ENCODE data around the gene ZNF415.
"Not testable (repeated sequence)": the region's sequence is repeated elsewhere in the genome, so short reads cannot be mapped to it uniquely, and the experiment has no call there.

The ZNF415 gene

DNA sequence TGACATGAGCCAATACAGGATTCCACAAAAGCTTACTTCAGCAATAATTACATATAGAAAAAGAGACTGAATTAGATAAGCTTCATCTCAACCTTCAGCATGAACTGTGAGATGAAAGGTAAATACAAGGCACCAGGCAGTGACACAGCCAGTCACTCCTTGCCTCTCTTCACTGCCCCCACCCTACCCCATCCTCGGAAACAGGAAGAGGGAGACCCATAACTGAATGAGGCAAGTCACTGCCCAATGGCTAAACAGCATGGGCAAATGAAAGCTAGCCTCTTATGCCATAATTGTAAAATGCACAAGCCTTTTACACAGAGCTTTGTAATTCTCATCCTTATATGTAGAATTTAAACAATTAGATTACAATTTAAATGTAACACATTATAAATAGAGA is 31.2 kb downstream of the ZNF415 start:
- H3K27me3 ChIP-seq (ENCODE audit: control insufficient read depth, insufficient read depth, low read length), result peaks cover 3% of the 10 kb centered on the region
- no peaks in the 10 kb centered on the region for H3K9me3 ChIP-seq (ENCODE audit: control insufficient read depth, low read depth, low read length)
- no peaks in the 10 kb centered on the region for H3K4me1 ChIP-seq (ENCODE audit: control insufficient read depth, low read depth, low read length)
- no peaks in the 10 kb centered on the region for H3K36me3 ChIP-seq (ENCODE audit: control insufficient read depth, low read depth, low read length)
- H3K4me3 ChIP-seq (ENCODE audit: low read length), result no peak overlapping the region
- no peak overlapping the region for H3K9ac ChIP-seq (ENCODE audit: low read length)
- no peak overlapping the region for H3K27ac ChIP-seq (ENCODE audit: low read length)

GRCh38 chr19:53098570-53098969 is 34.1 kb downstream of the ZNF415 start:
- not testable (repeated sequence) for H3K4me1 ChIP-seq (ENCODE audit: control insufficient read depth, low read depth, low read length); H3K4me3 ChIP-seq (ENCODE audit: low read length); H3K27me3 ChIP-seq (ENCODE audit: control insufficient read depth, insufficient read depth, low read length); H3K27ac ChIP-seq (ENCODE audit: low read length); H3K36me3 ChIP-seq (ENCODE audit: control insufficient read depth, low read depth, low read length); H3K9me3 ChIP-seq (ENCODE audit: control insufficient read depth, low read depth, low read length); H3K9ac ChIP-seq (ENCODE audit: low read length)

DNA sequence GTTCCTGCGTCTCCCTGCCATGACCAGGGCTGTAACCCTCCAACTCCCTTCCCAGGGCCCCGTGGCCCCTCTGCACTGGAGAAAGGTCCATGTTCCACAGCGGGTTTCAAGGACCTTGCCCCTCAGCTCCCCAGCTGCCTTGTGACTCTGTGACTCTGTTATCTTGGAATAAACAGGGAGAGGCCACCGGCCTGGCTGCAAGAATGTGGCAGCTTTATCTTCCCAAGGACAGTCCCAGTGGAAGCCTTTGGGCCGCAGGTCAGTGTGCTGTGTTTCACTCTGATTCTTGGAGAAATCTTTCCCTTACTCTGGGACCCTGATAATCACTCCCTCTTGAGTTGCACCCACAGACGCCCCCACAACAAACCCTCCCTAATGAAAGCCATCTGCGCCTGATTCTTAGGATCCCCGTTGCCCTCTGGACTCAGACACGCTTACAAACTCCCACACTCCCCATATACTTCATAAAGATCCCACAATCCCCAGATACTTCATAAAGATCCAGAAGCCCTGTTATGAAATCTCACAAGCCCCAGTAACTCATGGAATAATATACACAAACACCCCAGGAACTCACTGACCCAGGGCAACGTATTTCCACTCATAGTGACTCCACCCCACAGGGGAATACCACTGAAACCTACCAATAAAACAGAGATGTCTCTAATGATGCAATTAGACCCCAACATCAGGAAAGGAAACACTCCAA is 35.6 kb downstream of the ZNF415 start:
- not testable (repeated sequence) for H3K4me1 ChIP-seq (ENCODE audit: control insufficient read depth, low read depth, low read length); H3K27ac ChIP-seq (ENCODE audit: low read length); H3K36me3 ChIP-seq (ENCODE audit: control insufficient read depth, low read depth, low read length); H3K9ac ChIP-seq (ENCODE audit: low read length); H3K4me3 ChIP-seq (ENCODE audit: low read length); H3K27me3 ChIP-seq (ENCODE audit: control insufficient read depth, insufficient read depth, low read length); H3K9me3 ChIP-seq (ENCODE audit: control insufficient read depth, low read depth, low read length)

- not testable (repeated sequence) for H3K36me3 ChIP-seq (ENCODE audit: control insufficient read depth, low read depth, low read length); H3K9ac ChIP-seq (ENCODE audit: low read length); H3K4me3 ChIP-seq (ENCODE audit: low read length); H3K27me3 ChIP-seq (ENCODE audit: control insufficient read depth, insufficient read depth, low read length); H3K9me3 ChIP-seq (ENCODE audit: control insufficient read depth, low read depth, low read length); H3K4me1 ChIP-seq (ENCODE audit: control insufficient read depth, low read depth, low read length); H3K27ac ChIP-seq (ENCODE audit: low read length)
Observed at GRCh38 chr19:53096579-53096978, 36.1 kb downstream of the ZNF415 start.

DNA sequence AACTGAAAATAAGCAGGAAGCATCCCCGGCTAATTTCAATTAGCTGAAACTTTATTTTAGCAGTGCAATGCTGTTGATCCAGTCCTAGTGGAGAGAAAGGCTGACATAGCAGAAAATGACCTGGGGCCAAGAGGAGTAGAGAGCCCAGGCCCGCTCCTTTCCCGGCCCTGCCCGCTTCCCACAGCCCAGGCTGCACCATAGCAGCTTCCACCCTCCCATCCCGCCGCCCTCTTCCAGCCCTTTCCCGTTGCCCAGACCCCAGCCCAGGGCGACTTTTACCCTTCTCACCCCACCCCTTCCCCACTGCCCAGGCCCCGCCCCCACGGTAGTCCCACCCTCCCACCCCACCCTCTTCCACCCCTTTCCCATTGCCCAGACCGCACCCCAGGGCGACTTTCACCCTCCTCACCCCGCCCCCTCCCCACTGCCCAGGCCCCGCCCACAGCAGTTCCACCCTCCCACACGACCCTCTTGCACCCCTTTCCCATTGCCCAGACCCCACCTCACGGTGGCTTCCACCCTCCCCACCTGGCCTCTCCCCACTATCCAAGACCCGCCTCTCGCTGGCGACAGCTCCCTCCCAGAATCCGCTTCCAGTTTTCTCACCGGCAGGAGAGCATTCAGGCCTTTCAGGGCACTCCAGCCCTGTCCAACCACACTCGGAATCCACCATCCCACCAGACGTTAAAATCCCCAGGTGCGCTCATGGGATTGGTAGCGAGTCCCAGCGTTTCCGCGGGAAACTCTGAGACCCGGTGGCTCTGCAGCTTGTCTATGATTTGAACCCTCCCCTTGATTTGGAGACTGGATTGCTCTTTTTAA is 37.7 kb downstream of the ZNF415 start:
- Histone ChIP-seq H3K4me3 (ENCODE audit: low read length) (peak overlapping the region; percentile 42), H3K4me1 (ENCODE audit: control insufficient read depth, low read depth, low read length) (peaks cover 11% of the 10 kb centered on the region), H3K27ac (ENCODE audit: low read length) (no peak overlapping the region), H3K9ac (ENCODE audit: low read length) (peak overlapping the region; percentile 55), H3K36me3 (ENCODE audit: control insufficient read depth, low read depth, low read length) (no peaks in the 10 kb centered on the region), H3K27me3 (ENCODE audit: control insufficient read depth, insufficient read depth, low read length) (no peaks in the 10 kb centered on the region), H3K9me3 (ENCODE audit: control insufficient read depth, low read depth, low read length) (no peaks in the 10 kb centered on the region)

DNA sequence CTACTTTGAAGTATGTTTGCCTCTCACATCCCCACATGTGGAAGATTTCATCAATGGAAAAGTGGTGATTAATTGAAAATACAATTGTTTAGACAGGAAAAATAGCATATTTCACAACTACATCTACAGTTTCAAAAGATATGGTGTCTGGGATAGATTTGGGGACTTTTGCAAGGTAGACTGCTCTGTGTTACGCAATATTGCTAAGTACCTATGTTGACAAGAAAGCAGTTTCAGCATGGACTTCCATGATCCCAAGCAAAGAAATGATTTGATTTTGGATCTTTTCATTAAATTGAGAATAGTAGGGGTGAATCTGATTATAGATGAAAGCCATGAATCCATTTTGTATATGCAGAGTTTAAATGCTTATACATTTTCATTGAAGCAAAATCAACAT is 40.0 kb downstream of the ZNF415 start:
- peaks cover 4% of the 10 kb centered on the region for H3K36me3 ChIP-seq (ENCODE audit: control insufficient read depth, low read depth, low read length)

DNA sequence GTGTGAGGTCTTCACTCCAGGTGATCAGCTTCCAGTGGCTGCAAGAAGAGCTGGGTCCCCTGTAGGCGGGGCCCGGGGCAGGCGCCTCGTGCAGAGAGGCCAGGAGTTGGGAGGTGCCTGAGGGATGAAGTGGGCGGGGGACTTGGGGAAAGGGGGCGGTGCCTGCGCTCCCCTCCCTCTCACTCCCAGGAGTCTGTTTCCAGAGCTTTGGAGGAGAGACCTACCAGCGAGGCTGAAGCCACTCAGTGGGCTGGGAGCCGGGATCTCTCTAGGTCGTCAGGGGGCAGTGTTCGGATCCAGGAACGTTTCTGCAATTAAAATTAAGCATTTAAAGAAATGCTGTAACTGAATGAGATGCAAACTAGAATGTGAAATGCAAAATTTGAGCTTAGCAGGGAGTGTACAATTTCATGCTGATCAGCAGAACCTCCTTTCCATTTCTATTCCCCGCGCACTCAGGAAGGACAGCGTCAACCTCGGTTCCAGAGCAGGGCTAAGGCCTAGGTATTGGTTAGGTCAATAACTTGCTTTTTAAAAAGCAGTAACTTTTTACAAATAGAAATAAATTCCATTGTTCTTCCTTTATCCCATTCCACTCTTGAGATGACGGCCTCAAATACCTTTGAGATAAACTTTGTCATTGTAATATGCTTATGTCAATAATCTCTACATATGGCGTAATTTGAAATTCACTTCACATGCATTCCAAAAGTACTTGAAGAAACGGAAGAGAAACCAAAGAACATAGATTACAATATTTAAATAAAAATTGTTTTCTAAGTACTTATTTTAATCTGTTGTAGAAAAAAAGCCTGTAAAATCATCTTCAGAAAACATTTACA is 41.1 kb downstream of the ZNF415 start:
- Histone ChIP-seq H3K27ac (ENCODE audit: low read length) (no peak overlapping the region), H3K9ac (ENCODE audit: low read length) (no peak overlapping the region), H3K27me3 (ENCODE audit: control insufficient read depth, insufficient read depth, low read length) (no peaks in the 10 kb centered on the region), H3K4me1 (ENCODE audit: control insufficient read depth, low read depth, low read length) (peaks cover 11% of the 10 kb centered on the region), H3K9me3 (ENCODE audit: control insufficient read depth, low read depth, low read length) (no peaks in the 10 kb centered on the region), H3K36me3 (ENCODE audit: control insufficient read depth, low read depth, low read length) (peaks cover 10% of the 10 kb centered on the region), H3K4me3 (ENCODE audit: low read length) (no peak overlapping the region)

More for the DNA sequence above, 40.0 kb downstream of the ZNF415 start:
- Histone ChIP-seq H3K27ac (ENCODE audit: low read length) (no peak overlapping the region), H3K9me3 (ENCODE audit: control insufficient read depth, low read depth, low read length) (no peaks in the 10 kb centered on the region), H3K27me3 (ENCODE audit: control insufficient read depth, insufficient read depth, low read length) (no peaks in the 10 kb centered on the region), H3K4me3 (ENCODE audit: low read length) (no peak overlapping the region), H3K9ac (ENCODE audit: low read length) (no peak overlapping the region), H3K4me1 (ENCODE audit: control insufficient read depth, low read depth, low read length) (peaks cover 11% of the 10 kb centered on the region)

- Histone ChIP-seq H3K9me3 (ENCODE audit: control insufficient read depth, low read depth, low read length) (no peaks in the 10 kb centered on the region), H3K4me3 (ENCODE audit: low read length) (no peak overlapping the region), H3K27ac (ENCODE audit: low read length) (no peak overlapping the region), H3K9ac (ENCODE audit: low read length) (no peak overlapping the region), H3K27me3 (ENCODE audit: control insufficient read depth, insufficient read depth, low read length) (no peaks in the 10 kb centered on the region), H3K36me3 (ENCODE audit: control insufficient read depth, low read depth, low read length) (peaks cover 24% of the 10 kb centered on the region), H3K4me1 (ENCODE audit: control insufficient read depth, low read depth, low read length) (peaks cover 4% of the 10 kb centered on the region)
Observed at GRCh38 chr19:53088091-53088490, 44.6 kb downstream of the ZNF415 start.

DNA sequence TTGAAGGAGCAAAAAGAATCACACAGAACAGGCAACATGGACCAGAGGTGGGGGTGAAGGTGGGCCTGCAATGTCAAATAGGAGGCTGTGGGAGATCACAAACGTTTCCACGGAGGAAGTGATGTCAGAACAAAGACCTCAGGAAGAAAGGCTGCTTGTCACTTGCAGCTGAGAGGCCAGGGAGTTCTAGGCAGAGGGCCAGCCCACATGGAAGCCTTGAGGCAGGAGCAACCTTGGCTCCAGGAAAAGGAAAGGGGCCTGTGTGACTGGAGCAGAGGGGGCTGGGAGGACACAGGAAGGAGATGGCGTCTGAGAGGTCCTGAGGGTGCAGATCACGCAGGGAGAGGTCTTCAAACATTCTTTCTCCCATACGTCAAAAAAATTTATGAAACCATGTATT is 45.8 kb downstream of the ZNF415 start:
- Histone ChIP-seq H3K27me3 (ENCODE audit: control insufficient read depth, insufficient read depth, low read length) (no peaks in the 10 kb centered on the region), H3K9ac (ENCODE audit: low read length) (no peak overlapping the region), H3K27ac (ENCODE audit: low read length) (no peak overlapping the region), H3K4me3 (ENCODE audit: low read length) (no peak overlapping the region), H3K9me3 (ENCODE audit: control insufficient read depth, low read depth, low read length) (no peaks in the 10 kb centered on the region), H3K4me1 (ENCODE audit: control insufficient read depth, low read depth, low read length) (peaks cover 4% of the 10 kb centered on the region), H3K36me3 (ENCODE audit: control insufficient read depth, low read depth, low read length) (peaks cover 24% of the 10 kb centered on the region)

DNA sequence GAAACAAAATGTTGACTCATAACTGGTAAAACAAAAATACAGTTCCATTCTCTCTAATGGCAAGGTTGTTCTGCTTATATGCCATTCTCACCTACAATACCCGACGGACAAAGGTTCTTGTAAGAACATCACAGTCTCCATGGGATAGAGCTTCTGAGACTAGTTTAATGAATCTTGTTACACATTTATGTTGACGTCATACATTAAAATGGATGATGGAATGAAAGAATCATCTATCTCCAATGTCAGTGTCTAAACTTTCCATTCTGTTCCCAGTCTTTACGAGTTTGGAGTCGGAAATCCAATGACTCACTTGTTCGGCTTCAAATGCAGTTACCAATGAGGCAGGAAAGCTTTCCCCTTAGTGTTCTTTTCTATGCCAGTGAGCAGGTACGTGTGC is 47.2 kb downstream of the ZNF415 start:
- Histone ChIP-seq H3K36me3 (ENCODE audit: control insufficient read depth, low read depth, low read length) (peaks cover 24% of the 10 kb centered on the region), H3K4me3 (ENCODE audit: low read length) (no peak overlapping the region), H3K9ac (ENCODE audit: low read length) (no peak overlapping the region), H3K27ac (ENCODE audit: low read length) (no peak overlapping the region), H3K4me1 (ENCODE audit: control insufficient read depth, low read depth, low read length) (no peaks in the 10 kb centered on the region), H3K9me3 (ENCODE audit: control insufficient read depth, low read depth, low read length) (no peaks in the 10 kb centered on the region), H3K27me3 (ENCODE audit: control insufficient read depth, insufficient read depth, low read length) (no peaks in the 10 kb centered on the region)

- Histone ChIP-seq H3K9me3 (ENCODE audit: control insufficient read depth, low read depth, low read length) (no peaks in the 10 kb centered on the region), H3K4me1 (ENCODE audit: control insufficient read depth, low read depth, low read length) (no peaks in the 10 kb centered on the region), H3K36me3 (ENCODE audit: control insufficient read depth, low read depth, low read length) (peaks cover 20% of the 10 kb centered on the region), H3K4me3 (ENCODE audit: low read length) (no peak overlapping the region), H3K9ac (ENCODE audit: low read length) (no peak overlapping the region), H3K27ac (ENCODE audit: low read length) (no peak overlapping the region), H3K27me3 (ENCODE audit: control insufficient read depth, insufficient read depth, low read length) (no peaks in the 10 kb centered on the region)
Observed at GRCh38 chr19:53082929-53083328, 49.8 kb downstream of the ZNF415 start.
